ENCODE measurements around the gene PFDN1.

DNA sequence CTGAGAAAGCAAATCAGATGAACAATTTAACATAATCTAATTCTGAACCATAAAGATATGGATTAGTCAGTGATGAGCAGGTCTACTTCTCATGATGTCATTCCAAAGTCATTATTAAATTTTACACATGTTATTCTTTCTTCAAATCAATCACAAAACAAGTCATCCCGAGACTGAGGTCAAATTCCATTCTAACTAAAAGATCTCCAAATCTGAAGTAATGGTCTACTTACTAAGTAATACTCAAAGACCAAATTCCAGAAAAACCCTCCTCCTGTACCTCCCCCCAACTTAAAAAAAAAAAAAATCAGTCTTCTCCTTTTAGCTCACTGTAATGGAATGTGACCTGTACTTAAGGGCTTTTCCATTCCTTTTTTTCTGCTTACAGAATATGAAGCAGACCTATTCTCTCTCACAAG lies 4.7 kb downstream of the PFDN1 start:
- TF ChIP-seq, protein P1, sequence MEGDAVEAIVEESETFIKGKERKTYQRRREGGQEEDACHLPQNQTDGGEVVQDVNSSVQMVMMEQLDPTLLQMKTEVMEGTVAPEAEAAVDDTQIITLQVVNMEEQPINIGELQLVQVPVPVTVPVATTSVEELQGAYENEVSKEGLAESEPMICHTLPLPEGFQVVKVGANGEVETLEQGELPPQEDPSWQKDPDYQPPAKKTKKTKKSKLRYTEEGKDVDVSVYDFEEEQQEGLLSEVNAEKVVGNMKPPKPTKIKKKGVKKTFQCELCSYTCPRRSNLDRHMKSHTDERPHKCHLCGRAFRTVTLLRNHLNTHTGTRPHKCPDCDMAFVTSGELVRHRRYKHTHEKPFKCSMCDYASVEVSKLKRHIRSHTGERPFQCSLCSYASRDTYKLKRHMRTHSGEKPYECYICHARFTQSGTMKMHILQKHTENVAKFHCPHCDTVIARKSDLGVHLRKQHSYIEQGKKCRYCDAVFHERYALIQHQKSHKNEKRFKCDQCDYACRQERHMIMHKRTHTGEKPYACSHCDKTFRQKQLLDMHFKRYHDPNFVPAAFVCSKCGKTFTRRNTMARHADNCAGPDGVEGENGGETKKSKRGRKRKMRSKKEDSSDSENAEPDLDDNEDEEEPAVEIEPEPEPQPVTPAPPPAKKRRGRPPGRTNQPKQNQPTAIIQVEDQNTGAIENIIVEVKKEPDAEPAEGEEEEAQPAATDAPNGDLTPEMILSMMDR (IDR thresholded peaks at IDR 0.05; ENCODE audit: insufficient read depth, low read length): no peak
- TF ChIP-seq SPI1 (IDR thresholded peaks at IDR 0.05; ENCODE audit: borderline replicate concordance, low read depth) (no peak), POLR2AphosphoS5 (IDR thresholded peaks at IDR 0.05; ENCODE audit: low read depth) (no peak)

Measured in HL-60 (cell line).